DMS114 treated with DMSO at 0.1 percent for 48 hours (cell line): ENCODE results near the gene MAEL.

Source experiments
- DNase-seq: peaks from one replicate; lab custom pipeline; 2025; ENCODE audit not compliant: unreplicated experiment; lab: John Stamatoyannopoulos, UW

The MAEL gene

GRCh38 chr1:167054946-167055630 lies 66.0 kb downstream of the MAEL start:
- DNase-seq: no peak

- no peak for DNase-seq
These were observed 67.6 kb downstream of the MAEL start for GRCh38 chr1:167056529-167057231.

- peak; percentile 75 for DNase-seq
These were observed 68.2 kb downstream of the MAEL start for GRCh38 chr1:167057241-167057688.

GRCh38 chr1:167059045-167059808 lies 70.1 kb downstream of the MAEL start:
- peak; percentile 51 for DNase-seq

- no peak for DNase-seq
These were observed 70.7 kb downstream of the MAEL start for GRCh38 chr1:167059809-167060107.

GRCh38 chr1:167060141-167061072 lies 71.3 kb downstream of the MAEL start:
- no peak for DNase-seq

- DNase-seq: no peak
These were observed 72.0 kb downstream of the MAEL start for GRCh38 chr1:167061073-167061464.

GRCh38 chr1:167064621-167065020 lies 75.5 kb downstream of the MAEL start:
- DNase-seq: no peak

GRCh38 chr1:167065471-167065870 lies 76.4 kb downstream of the MAEL start:
- no peak for DNase-seq

- DNase-seq: peak; percentile 61
These were observed 77.4 kb downstream of the MAEL start for GRCh38 chr1:167066333-167067122.

- no peak for DNase-seq
These were observed 78.8 kb downstream of the MAEL start for GRCh38 chr1:167067904-167068303.

- DNase-seq: no peak
These were observed 79.7 kb downstream of the MAEL start for GRCh38 chr1:167068761-167069160.

- DNase-seq: no peak
These were observed 82.2 kb downstream of the MAEL start for GRCh38 chr1:167071286-167071685.
